GM18511 (cell line): ENCODE data around the gene ERVH48-1.
A peak's percentile ranks its signal among the peaks of the same experiment; 100 is the strongest.
"Not testable (repeated sequence)": the region's sequence is repeated elsewhere in the genome, so short reads cannot be mapped to it uniquely, and the experiment has no call there.

ENCODE experiments used
- ATAC-seq: cut with Tn5 transposase; IDR thresholded peaks from one replicate; pipeline ENCODE4 v1.9.1; 2021; ENCODE audit warnings: mild to moderate bottlenecking, moderate library complexity; ENCODE audit not compliant: unreplicated experiment

Gene ERVH48-1

GRCh38 chr21:42939582-42940413, 14.4 kb upstream of the ERVH48-1 start:
- ATAC-seq = no peak

GRCh38 chr21:42938606-42938995, 13.2 kb upstream of the ERVH48-1 start:
- not testable (repeated sequence) for ATAC-seq

DNA sequence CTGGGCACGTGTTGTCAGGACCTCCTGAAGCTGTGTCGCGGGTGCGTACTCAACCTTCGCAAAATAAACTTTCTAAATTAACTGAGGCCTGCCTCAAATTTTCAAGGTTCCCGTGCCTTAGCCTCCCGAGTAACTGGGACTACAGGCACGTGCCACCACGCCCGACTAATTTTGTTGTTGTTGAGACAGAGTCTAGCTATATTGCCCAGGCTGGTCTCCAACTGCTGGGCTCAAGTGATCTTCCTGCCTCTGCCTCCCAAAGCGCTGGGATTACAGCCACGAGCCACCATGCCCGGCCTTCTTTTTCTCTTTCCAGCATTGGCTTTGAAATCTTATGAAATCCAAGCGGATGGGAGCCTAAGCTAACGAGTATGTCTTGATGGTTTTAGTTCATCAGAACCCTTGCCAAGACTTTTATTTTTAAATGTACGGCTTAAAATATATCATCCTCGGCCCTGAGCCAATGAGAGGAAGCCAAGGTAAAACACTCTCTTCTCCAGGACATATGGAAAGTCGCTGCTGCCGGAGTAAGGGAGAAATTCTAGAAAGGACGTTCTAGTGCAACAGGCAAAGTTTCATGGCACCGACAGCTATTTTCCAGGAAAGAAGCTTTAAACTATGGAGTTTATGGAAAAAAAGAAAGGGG, 12.7 kb upstream of the ERVH48-1 start:
- no peak for ATAC-seq

- ATAC-seq = not testable (repeated sequence)
These were observed 11.9 kb upstream of the ERVH48-1 start for GRCh38 chr21:42937034-42937940.

- not testable (repeated sequence) for ATAC-seq
These were observed 10.9 kb upstream of the ERVH48-1 start for GRCh38 chr21:42936360-42936759.

- ATAC-seq = not testable (repeated sequence)
These were observed 8.5 kb upstream of the ERVH48-1 start for GRCh38 chr21:42933973-42934372.

DNA sequence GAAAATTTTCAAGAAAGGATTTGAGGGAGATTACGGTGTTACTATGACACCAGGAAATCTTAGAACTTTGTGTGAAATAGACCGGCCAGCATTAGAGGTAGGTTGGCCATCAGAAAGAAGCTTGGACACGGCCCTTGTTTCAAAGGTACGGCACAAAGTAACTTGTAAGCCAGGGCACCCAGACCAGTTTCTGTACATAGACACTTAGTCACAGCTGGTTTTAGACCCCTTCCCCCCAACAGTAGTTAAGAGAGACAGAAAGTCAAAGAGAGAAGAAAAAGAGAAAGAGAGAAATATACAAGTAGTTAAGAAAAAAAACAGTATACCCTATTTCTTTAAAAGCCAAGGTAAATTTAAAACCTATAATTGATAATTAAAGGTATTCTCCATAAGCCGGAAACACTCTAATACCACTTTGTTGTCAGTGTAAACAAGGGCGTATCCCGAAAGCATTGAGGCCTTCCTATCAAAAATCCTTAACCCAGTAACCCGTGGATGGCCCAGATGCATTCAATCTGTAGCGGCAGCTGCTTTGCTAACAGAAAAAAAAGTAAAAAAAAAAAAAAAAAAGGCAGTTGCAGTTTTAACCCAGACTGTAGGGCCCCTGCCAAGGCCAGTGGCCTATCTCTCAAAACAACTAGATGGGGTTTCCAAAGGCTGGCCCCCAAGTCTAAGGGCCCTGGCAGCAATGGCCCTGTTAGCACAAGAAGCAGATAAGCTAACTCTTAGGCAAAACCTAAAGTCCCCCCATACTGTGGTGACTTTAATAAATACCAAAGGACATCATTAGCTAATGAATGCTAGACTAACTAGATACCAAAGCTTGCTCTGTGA, 7.9 kb upstream of the ERVH48-1 start:
- not testable (repeated sequence) for ATAC-seq

GRCh38 chr21:42932378-42933136, 7.1 kb upstream of the ERVH48-1 start:
- ATAC-seq = not testable (repeated sequence)

GRCh38 chr21:42931560-42932235, 6.3 kb upstream of the ERVH48-1 start:
- ATAC-seq = no peak

DNA sequence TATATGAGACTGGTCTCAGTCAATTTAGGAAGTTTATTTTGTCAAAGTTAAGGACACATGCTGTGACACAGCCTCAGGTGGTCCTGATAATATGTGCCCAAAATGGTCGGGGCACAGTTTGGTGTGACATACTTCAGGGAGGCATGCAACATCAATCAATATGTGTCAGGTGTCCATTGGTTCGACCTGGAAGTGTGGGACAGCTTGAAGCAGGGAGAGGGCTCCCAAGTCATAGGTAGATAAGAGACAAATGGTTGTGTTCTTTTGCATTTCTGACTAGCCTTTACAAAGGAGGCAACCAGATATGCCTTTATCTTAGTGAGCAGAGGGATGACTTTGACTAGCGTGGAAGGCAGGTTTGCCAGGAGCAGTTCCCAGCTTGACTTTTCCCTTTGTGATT, 4.5 kb upstream of the ERVH48-1 start:
- ATAC-seq = no peak

GRCh38 chr21:42927474-42928200, 2.2 kb upstream of the ERVH48-1 start:
- not testable (repeated sequence) for ATAC-seq

GRCh38 chr21:42924433-42924751, 1.0 kb downstream of the ERVH48-1 start:
- no peak for ATAC-seq

DNA sequence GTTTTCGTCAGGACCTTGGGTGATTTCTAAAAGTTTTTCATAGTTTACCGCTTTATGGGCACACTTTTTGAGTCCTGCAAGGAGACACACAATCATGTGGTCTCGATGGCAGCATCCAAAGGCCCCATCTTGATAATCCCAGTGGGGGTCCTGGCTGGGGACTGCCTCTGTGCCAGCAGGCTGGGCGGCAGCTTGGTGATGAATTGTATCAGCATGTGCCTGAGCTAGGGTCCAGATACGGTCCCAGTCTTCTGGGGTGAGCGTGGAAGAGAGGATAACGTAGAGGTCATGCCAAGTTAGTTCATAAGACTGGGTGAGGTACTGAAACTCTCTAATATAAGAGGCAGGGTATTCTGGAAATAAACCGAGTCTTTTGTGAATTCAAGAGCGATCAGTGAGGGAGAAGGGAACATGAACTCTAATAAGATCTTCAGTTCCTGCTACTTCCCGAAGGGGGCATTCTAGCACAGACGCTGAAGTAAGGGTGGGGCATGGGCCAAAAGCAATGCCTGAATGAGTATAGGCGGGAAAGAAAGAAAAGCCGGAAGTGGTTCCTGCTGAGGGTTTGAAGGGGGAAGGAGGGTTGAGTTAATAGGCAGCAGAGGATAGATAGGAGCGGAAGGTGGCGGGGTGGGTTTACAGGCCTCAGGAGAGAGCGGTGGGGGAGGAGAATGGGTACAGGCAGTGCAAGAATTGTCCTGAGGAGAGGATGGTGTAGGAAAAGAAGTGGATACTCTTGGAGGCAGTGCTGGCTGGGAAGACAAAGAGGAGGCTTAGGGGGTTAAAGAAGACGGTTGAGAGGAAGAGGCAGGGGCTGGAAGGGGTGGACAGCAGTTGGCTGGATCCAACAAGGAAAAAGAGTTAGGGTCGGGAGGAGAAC, 1.6 kb downstream of the ERVH48-1 start:
- peak; percentile 56 for ATAC-seq

- ATAC-seq = no peak
These were observed 2.5 kb downstream of the ERVH48-1 start for GRCh38 chr21:42922918-42923317.

DNA sequence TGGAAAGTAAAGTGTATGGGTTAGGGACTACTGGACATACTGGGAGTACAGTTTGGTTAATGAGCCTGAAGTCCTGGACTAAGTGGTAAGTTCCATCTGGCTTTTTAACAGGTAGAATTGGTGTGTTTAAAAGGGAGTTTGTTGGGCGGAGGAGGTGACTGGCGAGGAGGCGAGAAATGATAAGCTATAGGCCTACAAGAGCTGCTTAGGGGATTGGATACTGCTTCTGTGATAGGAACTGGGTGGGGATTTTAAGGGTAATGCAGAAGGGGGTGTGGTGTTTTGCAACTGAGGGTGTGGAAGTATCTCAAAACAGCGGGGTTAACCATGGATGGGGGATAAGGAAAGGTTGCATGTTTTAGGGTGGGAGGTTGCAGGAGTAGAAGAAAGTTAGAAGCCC, 3.5 kb downstream of the ERVH48-1 start:
- no peak for ATAC-seq

DNA sequence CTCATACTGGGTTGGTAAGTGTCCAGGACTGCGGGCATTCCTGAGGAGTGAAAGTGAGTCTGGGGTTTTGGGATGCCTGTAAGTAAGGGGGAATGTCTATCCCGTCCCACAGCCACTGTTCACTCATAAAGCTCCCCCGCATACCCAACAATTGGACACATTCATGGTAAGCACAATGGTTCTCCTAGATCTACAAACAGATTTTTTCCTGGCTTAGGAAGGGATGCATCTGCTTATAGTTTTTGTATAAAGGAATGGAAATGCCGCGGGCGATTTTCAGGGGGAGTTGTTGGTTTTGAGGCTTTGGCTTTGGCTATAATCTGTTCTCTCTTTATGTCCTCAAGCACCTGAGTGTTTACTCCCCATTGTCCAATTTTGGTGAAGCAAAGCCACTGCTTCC, 7.1 kb downstream of the ERVH48-1 start:
- ATAC-seq = no peak

DNA sequence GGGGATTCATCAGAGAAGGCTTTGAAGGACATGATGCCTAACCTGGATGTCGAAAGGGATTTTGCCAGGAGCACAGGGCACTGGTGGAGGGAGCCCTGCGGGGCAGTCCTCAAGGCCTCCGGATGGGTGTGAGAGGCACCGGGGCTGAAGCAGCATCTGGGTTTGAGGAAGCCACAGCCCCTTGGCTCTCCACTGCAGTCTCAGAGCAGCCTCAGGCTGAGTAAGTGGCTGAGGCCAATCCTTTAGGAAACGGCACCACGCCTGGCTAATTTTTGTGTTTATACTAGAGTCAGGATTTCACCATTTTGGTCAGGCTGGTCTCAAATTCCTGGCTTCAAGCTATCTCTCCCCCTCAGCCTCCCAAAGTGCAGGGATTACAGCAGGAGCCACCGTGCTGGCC, 12.0 kb downstream of the ERVH48-1 start:
- ATAC-seq = no peak

DNA sequence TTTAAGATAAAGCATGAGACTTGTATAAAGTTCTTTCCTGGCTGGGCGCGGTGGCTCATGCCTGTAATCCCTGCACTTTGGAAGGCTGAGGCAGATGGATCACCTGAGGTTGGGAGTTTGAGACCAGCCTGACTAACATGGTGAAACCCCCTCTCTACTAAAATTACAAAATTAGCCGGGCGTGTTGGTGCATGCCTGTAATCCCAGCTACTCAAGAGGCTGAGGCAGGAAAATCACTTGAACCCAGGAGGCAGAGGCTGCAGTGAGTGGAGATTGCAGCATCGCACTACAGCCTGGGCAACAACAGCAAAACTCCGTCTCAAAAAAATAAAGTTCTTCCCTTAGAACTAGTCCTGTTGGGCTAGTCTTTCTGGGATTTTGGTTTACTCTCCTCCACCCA, 13.5 kb downstream of the ERVH48-1 start:
- not testable (repeated sequence) for ATAC-seq
